GM12878 (cell line): ENCODE data around the gene VSX1. TPM values are rescaled to one million over a fixed set of nuclear protein-coding genes. Genes with fewer than 3 reads are reported as not detected.

Experiments
- ATAC-seq: fragments of 200-7000 bp; cut with Tn5 transposase; 3 replicates; pipeline ENCODE4 v1.9.1; 2020; ENCODE audit warnings: mild to moderate bottlenecking, moderate library complexity
- BruUV-seq: library from RNA; stranded (reverse); fragments of 400-500 nt; replicated peaks from 2 replicates; lab custom pipeline; 2021; lab: Mats Ljungman, UMichigan
- CTCF ChIA-PET: fragments of 300-600 bp; sonication (Branson Sonifier 250); formaldehyde crosslinking; extraction: SDS; loops from one replicate; lab custom pipeline; 2021; ENCODE audit warnings: inconsistent platforms; lab: Yijun Ruan, JAX
- POLR2A ChIA-PET: fragments of 350-600 bp; formaldehyde crosslinking; extraction: SDS; loops from one replicate; lab custom pipeline; 2021; ENCODE audit warnings: inconsistent platforms; lab: Charles Lee
- RAD21 ChIA-PET: fragments of 300-600 bp; sonication (Branson Sonifier 250); formaldehyde crosslinking; loops from one replicate; lab custom pipeline; 2023; ENCODE audit warnings: antibody characterized with exemption; ENCODE audit not compliant: unreplicated experiment; lab: Charles Lee
- SMC1A ChIA-PET: fragments of 300-600 bp; sonication (Branson Sonifier 250); formaldehyde crosslinking; loops from one replicate; lab custom pipeline; 2023; ENCODE audit not compliant: unreplicated experiment, uncharacterized antibody; lab: Charles Lee
- DNase-seq: peaks from one replicate; pipeline ENCODE4 v3.0.0-alpha.2; 2011; ENCODE audit warnings: low read depth, low spot score
- FAIRE-seq: peaks from 3 replicates; lab custom pipeline; 2011; peaks lifted over from hg19 to GRCh38; lab: Jason Lieb, UNC
- H2AFZ ChIP-seq: 2 replicates; pipeline ENCODE4 v1.6.0; 2011; ENCODE audit warnings: low read depth, low read length, control low read depth; ENCODE audit not compliant: control insufficient read depth
- H3K27ac ChIP-seq: 2 replicates; pipeline ENCODE4 v1.5.1; 2011; ENCODE audit warnings: control low read depth; ENCODE audit not compliant: control insufficient read depth, insufficient read depth
- H3K27me3 ChIP-seq, 2 experiments: replicated peaks in 1 of 2; 2 replicates each; pipeline versions ENCODE4 v1.6.0 to v1.6.1; 2011; ENCODE audit warnings: low read length in 1 of 2; ENCODE audit not compliant: control insufficient read depth in 2 of 2, insufficient read depth in 2 of 2
- H3K36me3 ChIP-seq, 2 experiments: 2 replicates each; pipeline ENCODE4 v1.5.1; 2011; ENCODE audit warnings: low read length in 1 of 2; ENCODE audit not compliant: control insufficient read depth in 2 of 2, insufficient read depth in 2 of 2
- H3K4me1 ChIP-seq: 2 replicates; pipeline ENCODE4 v1.6.1; 2011; ENCODE audit warnings: mild to moderate bottlenecking, low read length, moderate library complexity, mixed read lengths; ENCODE audit not compliant: control insufficient read depth, insufficient read depth
- H3K4me2 ChIP-seq: 2 replicates; pipeline ENCODE4 v1.6.0; 2011; ENCODE audit warnings: control low read depth; ENCODE audit not compliant: control insufficient read depth, insufficient read depth
- H3K4me3 ChIP-seq: fragments of 200-600 bp; sonication (generic); 2 replicates; pipeline ENCODE4 v1.5.1; 2016
- H3K79me2 ChIP-seq: 2 replicates; pipeline ENCODE4 v1.6.0; 2011; ENCODE audit warnings: low read length; ENCODE audit not compliant: control insufficient read depth, insufficient read depth
- H3K9ac ChIP-seq: 2 replicates; pipeline ENCODE4 v1.8.0; 2011; ENCODE audit warnings: low read length, control low read depth, mixed read lengths; ENCODE audit not compliant: control insufficient read depth, insufficient read depth
- H3K9me3 ChIP-seq: replicated peaks from 3 replicates; pipeline ENCODE4 v1.5.1; 2011; ENCODE audit warnings: mild to moderate bottlenecking, low read length; ENCODE audit not compliant: control insufficient read depth, insufficient read depth
- H4K20me1 ChIP-seq: 2 replicates; pipeline ENCODE4 v1.6.0; 2011; ENCODE audit not compliant: control insufficient read depth, insufficient read depth
- CHD1 ChIP-seq: IDR thresholded peaks from 2 replicates; pipeline ENCODE4 v1.6.1; 2012; ENCODE audit warnings: low read depth, low read length, improper control_type of control experiment
- GATAD2B ChIP-seq: fragments of 450-650 bp; conservative IDR thresholded peaks from 2 replicates; pipeline ENCODE4 v1.6.1; 2017; ENCODE audit warnings: low read depth, mild to moderate bottlenecking, moderate library complexity
- TARDBP ChIP-seq: IDR thresholded peaks from 2 replicates; pipeline ENCODE4 v1.6.1; 2016; ENCODE audit warnings: borderline replicate concordance
- TCF12 ChIP-seq: IDR thresholded peaks from 2 replicates; pipeline ENCODE4 v1.6.1; 2011; ENCODE audit warnings: low read depth, mild to moderate bottlenecking, low read length
- TCF7 ChIP-seq: IDR thresholded peaks from 2 replicates; pipeline ENCODE4 v1.6.1; 2014; ENCODE audit warnings: antibody characterized with exemption, borderline replicate concordance
- ZNF274 ChIP-seq: IDR thresholded peaks from one replicate; pipeline ENCODE4 v1.8.0; 2011; ENCODE audit not compliant: insufficient read length, insufficient read depth
- WGBS: methylation state at CpG from one replicate; pipeline ENCODE4 v1.1.6; 2016; ENCODE audit warnings: low lambda C conversion rate; ENCODE audit not compliant: insufficient replicate concordance, insufficient coverage; ENCODE audit errors: missing lambda C conversion rate; 5-methylcytosine and 5-hydroxymethylcytosine counted together
- in situ Hi-C: fragments of 300-500 bp; cut with MboI; formaldehyde crosslinking; loops from 9 replicates; pipeline ENCODE4 v1.14.3; 2018; ENCODE audit warnings: mixed read lengths
- intact Hi-C: fragments of 100-400 bp; cut with micrococcal nuclease; formaldehyde crosslinking; loops from one replicate; pipeline ENCODE4 v1.14.2; 2022; ENCODE audit not compliant: unreplicated experiment
- polyA plus RNA-seq, 11 experiments: library from polyadenylated mRNA; depleted of rRNA in 4 of 11; unstranded in 6 of 11; stranded (reverse) in 5 of 11; fragments of >200 nt; fragmentation: Nextera tagmentation in 4 of 11; fragmentation: Illumina TruSeq in 1 of 11; extraction: Ambion mirVana in 4 of 11; extraction: Trizol in 1 of 11; gene quantifications; 1 replicate in 1 of 11; 2 replicates in 10 of 11; pipeline versions ENCODE4 v1.2.1 to v1.2.3, GENCODE V29; 2011 to 2016; ENCODE audit warnings: inconsistent platforms in 2 of 11, missing spikeins in 2 of 11, low read depth in 1 of 11
- total RNA-seq, 4 experiments: library from RNA; depleted of rRNA in 3 of 4; stranded (reverse); fragments of >200 nt in 3 of 4; fragmentation: Illumina TruSeq in 1 of 4; extraction: Trizol in 1 of 4; gene quantifications; 2 replicates each; pipeline versions ENCODE4 v1.2.1 to v1.2.3, GENCODE V29; 2013 to 2021
- TF ChIP-seq, protein P1 (sequence below): fragments of 450-650 bp; IDR thresholded peaks from 2 replicates; pipeline ENCODE4 v1.6.1; 2017; ENCODE audit warnings: antibody characterized with exemption, mild to moderate bottlenecking, moderate library complexity
- TF ChIP-seq, protein P2 (sequence below): fragments of 450-650 bp; IDR thresholded peaks from 2 replicates; pipeline ENCODE4 v1.6.1; 2018; ENCODE audit warnings: borderline replicate concordance, mild to moderate bottlenecking; ENCODE audit not compliant: partially characterized antibody

The VSX1 gene
- total and polyA plus RNA-seq, 10 of the 15 experiments (the other 5 are each of a cell fraction or from before 2014, with no cell fraction given), result 0.05 TPM; not detected in 9

- no TSS peak for BruUV-seq
- Histone ChIP-seq H2AFZ (no peak overlapping the region), H3K79me2 (no peaks in the 10 kb centered on the region), H3K4me1 (no peaks in the 10 kb centered on the region), H3K27ac (no peak overlapping the region), H3K4me2 (no peak overlapping the region), H3K4me3 (no peak overlapping the region), H3K9me3 (no peaks in the 10 kb centered on the region), H3K27me3 (peaks cover 0 to 2% of the 10 kb centered on the region in 2 experiments; a peak in 2 of 4 replicates), H3K9ac (no peak overlapping the region), H4K20me1 (no peaks in the 10 kb centered on the region), H3K36me3 (no peaks in the 10 kb centered on the region)
- POLR2A ChIA-PET, result no interaction called here
- DNase-seq (no peak), FAIRE-seq (no peak), ATAC-seq (no peak)
- RAD21 ChIA-PET, result no interaction called here
- in situ Hi-C loops, result no loop called here
- CTCF ChIA-PET, result no interaction called here
- intact Hi-C loops, result no loop called here
- WGBS, result 61% methylated on average over 4 of the region's 4 CpGs
- SMC1A ChIA-PET, result no interaction called here
- TF ChIP-seq ZNF274, result no peak
- TF ChIP-seq, protein P1, sequence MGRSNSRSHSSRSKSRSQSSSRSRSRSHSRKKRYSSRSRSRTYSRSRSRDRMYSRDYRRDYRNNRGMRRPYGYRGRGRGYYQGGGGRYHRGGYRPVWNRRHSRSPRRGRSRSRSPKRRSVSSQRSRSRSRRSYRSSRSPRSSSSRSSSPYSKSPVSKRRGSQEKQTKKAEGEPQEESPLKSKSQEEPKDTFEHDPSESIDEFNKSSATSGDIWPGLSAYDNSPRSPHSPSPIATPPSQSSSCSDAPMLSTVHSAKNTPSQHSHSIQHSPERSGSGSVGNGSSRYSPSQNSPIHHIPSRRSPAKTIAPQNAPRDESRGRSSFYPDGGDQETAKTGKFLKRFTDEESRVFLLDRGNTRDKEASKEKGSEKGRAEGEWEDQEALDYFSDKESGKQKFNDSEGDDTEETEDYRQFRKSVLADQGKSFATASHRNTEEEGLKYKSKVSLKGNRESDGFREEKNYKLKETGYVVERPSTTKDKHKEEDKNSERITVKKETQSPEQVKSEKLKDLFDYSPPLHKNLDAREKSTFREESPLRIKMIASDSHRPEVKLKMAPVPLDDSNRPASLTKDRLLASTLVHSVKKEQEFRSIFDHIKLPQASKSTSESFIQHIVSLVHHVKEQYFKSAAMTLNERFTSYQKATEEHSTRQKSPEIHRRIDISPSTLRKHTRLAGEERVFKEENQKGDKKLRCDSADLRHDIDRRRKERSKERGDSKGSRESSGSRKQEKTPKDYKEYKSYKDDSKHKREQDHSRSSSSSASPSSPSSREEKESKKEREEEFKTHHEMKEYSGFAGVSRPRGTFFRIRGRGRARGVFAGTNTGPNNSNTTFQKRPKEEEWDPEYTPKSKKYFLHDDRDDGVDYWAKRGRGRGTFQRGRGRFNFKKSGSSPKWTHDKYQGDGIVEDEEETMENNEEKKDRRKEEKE, result no peak
- TF ChIP-seq, protein P2, sequence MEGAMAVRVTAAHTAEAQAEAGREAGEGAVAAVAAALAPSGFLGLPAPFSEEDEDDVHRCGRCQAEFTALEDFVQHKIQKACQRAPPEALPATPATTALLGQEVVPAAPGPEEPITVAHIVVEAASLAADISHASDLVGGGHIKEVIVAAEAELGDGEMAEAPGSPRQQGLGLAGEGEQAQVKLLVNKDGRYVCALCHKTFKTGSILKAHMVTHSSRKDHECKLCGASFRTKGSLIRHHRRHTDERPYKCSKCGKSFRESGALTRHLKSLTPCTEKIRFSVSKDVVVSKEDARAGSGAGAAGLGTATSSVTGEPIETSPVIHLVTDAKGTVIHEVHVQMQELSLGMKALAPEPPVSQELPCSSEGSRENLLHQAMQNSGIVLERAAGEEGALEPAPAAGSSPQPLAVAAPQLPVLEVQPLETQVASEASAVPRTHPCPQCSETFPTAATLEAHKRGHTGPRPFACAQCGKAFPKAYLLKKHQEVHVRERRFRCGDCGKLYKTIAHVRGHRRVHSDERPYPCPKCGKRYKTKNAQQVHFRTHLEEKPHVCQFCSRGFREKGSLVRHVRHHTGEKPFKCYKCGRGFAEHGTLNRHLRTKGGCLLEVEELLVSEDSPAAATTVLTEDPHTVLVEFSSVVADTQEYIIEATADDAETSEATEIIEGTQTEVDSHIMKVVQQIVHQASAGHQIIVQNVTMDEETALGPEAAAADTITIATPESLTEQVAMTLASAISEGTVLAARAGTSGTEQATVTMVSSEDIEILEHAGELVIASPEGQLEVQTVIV, result no peak
- TF ChIP-seq CHD1, result no peak
- no peak for TF ChIP-seq TARDBP
- no peak for TF ChIP-seq TCF7
- TF ChIP-seq GATAD2B, result no peak
- TF ChIP-seq TCF12, result no peak
Measured at GRCh38 chr20:25117990-25118389, 36.0 kb upstream of the VSX1 start.
